NB4 (cell line): Measurements from ENCODE around the gene ACBD4.

ENCODE experiments used
- CTCF ChIP-seq: IDR thresholded peaks from one replicate; pipeline ENCODE4 v1.5.1; 2012; ENCODE audit warnings: low read depth, low read length
- MYC ChIP-seq: IDR thresholded peaks from 2 replicates; pipeline ENCODE4 v1.6.1; 2011; ENCODE audit warnings: low read depth, low read length
- POLR2A ChIP-seq: IDR thresholded peaks from 2 replicates; pipeline ENCODE4 v1.6.1; 2011; ENCODE audit warnings: mild to moderate bottlenecking; ENCODE audit not compliant: insufficient read length; ENCODE audit errors: extremely low read depth

- no peak for TF ChIP-seq CTCF
- no peak for TF ChIP-seq MYC
- TF ChIP-seq POLR2A = no peak
These were observed 44.8 kb upstream of the ACBD4 start for GRCh38 chr17:45090711-45091110.
